Glutamatergic neuron (in vitro differentiated cells): ENCODE measurements around the gene EPB41L4A. TPM values are rescaled to one million over a fixed set of nuclear protein-coding genes. Genes with fewer than 3 reads are reported as not detected.

ENCODE experiments used
- DNase-seq: peaks from one replicate; pipeline ENCODE4 v3.0.0; 2022
- H3K27ac Mint-ChIP-seq: one replicate; pipeline ENCODE4 v1.8.0; 2020; ENCODE audit warnings: mild to moderate bottlenecking, mixed read lengths, inconsistent platforms; ENCODE audit not compliant: unreplicated experiment
- H3K27me3 Mint-ChIP-seq: one replicate; pipeline ENCODE4 v1.8.0; 2020; ENCODE audit warnings: mild to moderate bottlenecking, moderate library complexity, mixed read lengths, inconsistent platforms; ENCODE audit not compliant: unreplicated experiment
- H3K36me3 Mint-ChIP-seq: one replicate; pipeline ENCODE4 v1.8.0; 2020; ENCODE audit warnings: mild to moderate bottlenecking, mixed read lengths, inconsistent platforms; ENCODE audit not compliant: unreplicated experiment
- H3K4me1 Mint-ChIP-seq: one replicate; pipeline ENCODE4 v1.8.0; 2020; ENCODE audit warnings: mild to moderate bottlenecking, low read depth, mixed read lengths, inconsistent platforms; ENCODE audit not compliant: unreplicated experiment
- H3K4me3 Mint-ChIP-seq: one replicate; pipeline ENCODE4 v1.8.0; 2020; ENCODE audit warnings: mild to moderate bottlenecking, mixed read lengths, inconsistent platforms; ENCODE audit not compliant: unreplicated experiment
- H3K9me3 Mint-ChIP-seq: one replicate; pipeline ENCODE4 v1.8.0; 2020; ENCODE audit warnings: mild to moderate bottlenecking, moderate library complexity, mixed read lengths, inconsistent platforms; ENCODE audit not compliant: unreplicated experiment
- CTCF ChIP-seq: fragments of 200-600 bp; sonication (generic); IDR thresholded peaks from one replicate; pipeline ENCODE4 v1.5.0; 2021; ENCODE audit not compliant: partially characterized antibody, unreplicated experiment
- total RNA-seq: library from RNA; stranded (reverse); fragmentation: NEBNext Ultra II Directional; extraction: Animal tissue kit (Norgen Biotek cat#: 25700); gene quantifications from one replicate; pipeline ENCODE4 v1.2.1, GENCODE V29; 2021; ENCODE audit not compliant: unreplicated experiment

Gene EPB41L4A
- total RNA-seq, 1 donor from 2014 or later, result 125 TPM

GRCh38 chr5:112382886-112383285 lies 36.2 kb downstream of the EPB41L4A start:
- TF ChIP-seq CTCF, result no peak
- Mint-ChIP-seq H3K36me3 (no peaks in the 10 kb centered on the region), H3K9me3 (peaks cover 11% of the 10 kb centered on the region), H3K27me3 (no peaks in the 10 kb centered on the region), H3K4me3 (peak overlapping the region; percentile 16), H3K4me1 (peaks cover 63% of the 10 kb centered on the region), H3K27ac (no peak overlapping the region)
- no peak for DNase-seq

GRCh38 chr5:112381521-112381920 lies 37.6 kb downstream of the EPB41L4A start:
- no peaks in the 10 kb centered on the region for H3K36me3 Mint-ChIP-seq
- H3K4me1 Mint-ChIP-seq, result peaks cover 57% of the 10 kb centered on the region
- no peaks in the 10 kb centered on the region for H3K27me3 Mint-ChIP-seq
- TF ChIP-seq CTCF, result no peak
- H3K9me3 Mint-ChIP-seq, result peaks cover 6% of the 10 kb centered on the region
- no peak overlapping the region for H3K27ac Mint-ChIP-seq
- DNase-seq, result no peak
- H3K4me3 Mint-ChIP-seq, result no peak overlapping the region

DNA sequence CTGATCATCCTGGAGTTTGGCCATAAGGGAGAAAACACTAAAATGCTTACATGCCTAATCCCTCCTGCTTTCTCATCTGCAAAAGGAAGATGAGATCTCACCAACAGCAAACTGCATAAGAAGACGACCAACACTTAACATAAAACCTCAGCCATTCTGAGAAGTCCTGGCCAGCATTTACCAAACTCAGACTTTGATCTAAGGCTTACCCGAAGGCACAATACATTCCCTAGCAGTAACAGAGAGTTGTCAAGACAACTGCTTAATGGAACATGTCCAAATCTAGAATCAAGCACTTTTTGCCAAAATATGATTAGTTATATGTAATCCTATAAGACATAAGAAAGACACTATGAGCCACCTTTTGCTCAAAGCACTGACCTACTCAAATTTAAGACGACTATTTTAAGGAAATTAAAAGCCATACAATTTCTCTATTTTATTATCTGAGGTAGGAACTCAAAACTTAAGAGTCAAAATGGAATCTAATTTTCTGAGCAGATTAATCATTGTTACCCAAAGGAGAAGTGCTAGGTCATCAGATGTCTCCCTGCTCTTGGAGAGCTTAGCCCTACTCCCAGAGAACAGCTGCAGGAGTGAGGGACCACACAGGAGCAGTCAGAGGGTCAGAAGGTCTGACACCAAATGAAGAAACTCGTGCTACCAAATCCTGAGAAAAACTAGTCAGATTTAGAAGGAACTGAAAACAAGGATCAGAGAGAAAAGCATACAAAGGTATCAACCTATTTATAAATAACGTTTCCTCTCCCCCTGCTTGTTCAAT lies 39.3 kb downstream of the EPB41L4A start:
- DNase-seq, result no peak
- no peak overlapping the region for H3K27ac Mint-ChIP-seq
- H3K4me1 Mint-ChIP-seq, result peaks cover 55% of the 10 kb centered on the region
- TF ChIP-seq CTCF, result no peak
- H3K4me3 Mint-ChIP-seq, result peak overlapping the region; percentile 0
- peaks cover 4% of the 10 kb centered on the region for H3K9me3 Mint-ChIP-seq
- H3K27me3 Mint-ChIP-seq, result no peaks in the 10 kb centered on the region
- no peaks in the 10 kb centered on the region for H3K36me3 Mint-ChIP-seq

GRCh38 chr5:112374818-112375217 lies 44.3 kb downstream of the EPB41L4A start:
- Mint-ChIP-seq H3K27ac (no peak overlapping the region), H3K27me3 (no peaks in the 10 kb centered on the region)

More at GRCh38 chr5:112374818-112375217, 44.3 kb downstream of the EPB41L4A start:
- no peak for DNase-seq
- no peaks in the 10 kb centered on the region for H3K36me3 Mint-ChIP-seq
- TF ChIP-seq CTCF, result no peak
- H3K4me3 Mint-ChIP-seq, result no peak overlapping the region
- H3K9me3 Mint-ChIP-seq, result peaks cover 3% of the 10 kb centered on the region
- H3K4me1 Mint-ChIP-seq, result peaks cover 29% of the 10 kb centered on the region
